Esophagus squamous epithelium (tissue), 4 donors: ENCODE data around the gene ANKRD13D.

Experiments used
- CTCF ChIP-seq, 6 experiments: fragments of 450-650 bp in 4 of 6; fragments of 200-600 bp in 2 of 6; sonication (generic) in 2 of 6; IDR thresholded peaks; one replicate each; pipeline ENCODE4 v1.5.1; 2016 to 2019; ENCODE audit warnings: antibody characterized with exemption in 6 of 6, mild to moderate bottlenecking in 4 of 6, moderate library complexity in 4 of 6
- POLR2A ChIP-seq, 4 donors: fragments of 450-650 bp; IDR thresholded peaks; one replicate each; pipeline ENCODE4 v1.6.1; 2017; ENCODE audit warnings: antibody characterized with exemption in 4 of 4, mild to moderate bottlenecking in 4 of 4, moderate library complexity in 3 of 4

DNA sequence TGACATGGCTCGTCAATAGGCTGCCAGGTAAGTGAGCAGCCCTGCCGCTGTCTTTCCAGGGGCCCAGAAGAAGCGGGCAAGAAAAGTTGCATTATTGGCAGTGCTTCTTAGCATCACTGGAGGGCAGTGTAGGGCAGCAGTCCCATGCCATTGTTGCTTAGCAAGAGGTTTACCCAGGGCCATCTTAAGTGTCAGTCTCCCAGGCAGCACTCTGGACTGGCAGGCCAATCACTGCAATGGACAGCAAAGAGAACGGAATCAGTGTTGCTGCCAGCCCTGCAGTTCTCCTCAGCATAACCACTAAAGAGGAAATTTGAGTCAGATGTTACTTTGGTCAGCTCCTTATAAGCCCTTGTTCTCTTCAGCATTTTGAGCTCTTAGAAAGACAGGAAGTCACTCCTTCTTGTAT is 36.3 kb upstream of the ANKRD13D start:
- TF ChIP-seq CTCF (IDR thresholded peaks at IDR 0.05) (peak in 4 of 6 experiments; percentile 43 to 68 (median 51)), POLR2A (IDR thresholded peaks at IDR 0.05) (no peak)
